WTC11 (cell line): ENCODE results near the gene GTPBP8. TPM values are rescaled to one million over a fixed set of nuclear protein-coding genes. Genes with fewer than 3 reads are reported as not detected.
"Not testable (repeated sequence)": the region's sequence is repeated elsewhere in the genome, so short reads cannot be mapped to it uniquely, and the experiment has no call there.

Source experiments
- ATAC-seq: fragments of 200-7000 bp; cut with Tn5 transposase; 2 replicates; pipeline ENCODE4 v1.10.0; 2021; ENCODE audit warnings: mild to moderate bottlenecking, moderate library complexity
- CTCF ChIA-PET: fragments of 300-600 bp; sonication (Branson Sonifier 250); formaldehyde crosslinking; loops from one replicate; lab custom pipeline; 2021; ENCODE audit warnings: antibody characterized with exemption; lab: Charles Lee
- POLR2A ChIA-PET: fragments of 350-600 bp; sonication (Branson Sonifier 250); formaldehyde crosslinking; loops from one replicate; lab custom pipeline; 2021; ENCODE audit warnings: antibody characterized with exemption; lab: Charles Lee
- DNase-seq: peaks from one replicate; pipeline ENCODE4 v3.0.0; 2021; ENCODE audit warnings: low spot score
- H3K27ac Mint-ChIP-seq: 2 replicates; pipeline ENCODE4 v1.8.0; 2021; ENCODE audit warnings: mixed read lengths
- H3K27me3 Mint-ChIP-seq: 2 replicates; pipeline ENCODE4 v1.8.0; 2021; ENCODE audit warnings: low read depth, mild to moderate bottlenecking, moderate library complexity, mixed read lengths
- H3K36me3 Mint-ChIP-seq: 2 replicates; pipeline ENCODE4 v1.8.0; 2021; ENCODE audit warnings: mixed read lengths
- H3K4me1 Mint-ChIP-seq: 2 replicates; pipeline ENCODE4 v1.8.0; 2022; ENCODE audit warnings: mixed read lengths
- H3K4me3 Mint-ChIP-seq: 2 replicates; pipeline ENCODE4 v1.8.0; 2021; ENCODE audit warnings: mild to moderate bottlenecking, moderate library complexity, mixed read lengths
- H3K9me3 Mint-ChIP-seq: 2 replicates; pipeline ENCODE4 v1.8.0; 2021; ENCODE audit warnings: mixed read lengths
- CTCF ChIP-seq: fragments of 200-600 bp; IDR thresholded peaks from 2 replicates; pipeline ENCODE4 v1.8.0; 2022; ENCODE audit warnings: antibody characterized with exemption
- ETV6 ChIP-seq: sonication (generic); formaldehyde crosslinking; IDR thresholded peaks from 2 replicates; pipeline ENCODE4 v1.8.1; 2022; ENCODE audit warnings: mild to moderate bottlenecking, missing genetic modification reagents
- HMGXB4 ChIP-seq: sonication (generic); formaldehyde crosslinking; IDR thresholded peaks from 2 replicates; pipeline ENCODE4 v1.8.1; 2023; ENCODE audit warnings: mild to moderate bottlenecking, moderate library complexity, missing genetic modification reagents
- KAT7 ChIP-seq: sonication (generic); formaldehyde crosslinking; IDR thresholded peaks from 2 replicates; pipeline ENCODE4 v1.8.1; 2023; ENCODE audit warnings: missing genetic modification reagents, mild to moderate bottlenecking, borderline replicate concordance
- MAX ChIP-seq: sonication (generic); formaldehyde crosslinking; IDR thresholded peaks from 2 replicates; pipeline ENCODE4 v1.8.0; 2022; ENCODE audit warnings: mild to moderate bottlenecking, missing genetic modification reagents
- RELA ChIP-seq: sonication (generic); formaldehyde crosslinking; IDR thresholded peaks from 2 replicates; pipeline ENCODE4 v1.8.1; 2022; ENCODE audit warnings: missing genetic modification reagents, mild to moderate bottlenecking, borderline replicate concordance
- STAT6 ChIP-seq: sonication (generic); formaldehyde crosslinking; conservative IDR thresholded peaks from 2 replicates; pipeline ENCODE4 v1.8.1; 2023; ENCODE audit warnings: mild to moderate bottlenecking, low read depth, missing genetic modification reagents, moderate library complexity
- USF1 ChIP-seq: sonication (generic); formaldehyde crosslinking; IDR thresholded peaks from 2 replicates; pipeline ENCODE4 v1.8.0; 2022; ENCODE audit warnings: mild to moderate bottlenecking, missing genetic modification reagents
- USF2 ChIP-seq: sonication (generic); formaldehyde crosslinking; IDR thresholded peaks from 2 replicates; pipeline ENCODE4 v1.8.1; 2023; ENCODE audit warnings: mild to moderate bottlenecking, missing genetic modification reagents, moderate library complexity
- total RNA-seq: library from RNA; stranded (reverse); gene quantifications from 3 replicates; pipeline ENCODE4 v1.2.3, GENCODE V29; 2021

GTPBP8 gene
- total RNA-seq, 1 experiment from 2014 or later = 19.5 TPM

- Mint-ChIP-seq H3K9me3 (peaks cover 13% of the 10 kb centered on the region), H3K36me3 (peaks cover 18% of the 10 kb centered on the region)
- H3K27me3 Mint-ChIP-seq, H3K4me3 Mint-ChIP-seq, CTCF ChIA-PET, DNase-seq, ATAC-seq, H3K27ac Mint-ChIP-seq, POLR2A ChIA-PET, H3K4me1 Mint-ChIP-seq: not testable (repeated sequence)
Measured at GRCh38 chr3:113046186-113046965, 55.6 kb downstream of the GTPBP8 start.

- Mint-ChIP-seq H3K4me1 (0 out of 2 replicates have a peak, but pooled peaks cover 3% of the 10 kb centered on the region), H3K9me3 (peaks cover 4% of the 10 kb centered on the region), H3K27ac (no peak overlapping the region), H3K27me3 (peaks cover 2% of the 10 kb centered on the region; the same call in 1 of the 2 replicates), H3K36me3 (peaks cover 9% of the 10 kb centered on the region)
- ATAC-seq (peak; percentile 99), DNase-seq (peak; percentile 90)
- POLR2A ChIA-PET = no interaction called here
- TF ChIP-seq STAT6 (CRISPR knock-in tag) (no peak), KAT7 (CRISPR knock-in tag) (no peak), CTCF (peak; percentile 88), RELA (CRISPR knock-in tag) (no peak), USF2 (peak; percentile 76), ETV6 (CRISPR knock-in tag) (0 out of 2 replicates have a peak, but pooled peaks have one; percentile 39), MAX (CRISPR knock-in tag) (peak; percentile 93), HMGXB4 (CRISPR knock-in tag) (no peak), USF1 (CRISPR knock-in tag) (peak; percentile 76; the same call in 1 of the 2 replicates)
- TF ChIP-seq, all 79 proteins: peak for 5
- CTCF ChIA-PET = interaction anchor here (0.6 to 3.9 kb wide), 6 partner anchors 18 to 238 kb away, joined by 3 to 28 read pairs (median 3); partner anchors contain the start of gene BOC
- no peak overlapping the region for H3K4me3 Mint-ChIP-seq
Measured at GRCh38 chr3:113051302-113051711, 60.5 kb downstream of the GTPBP8 start.

Other genes with a start within 250 kb of the GTPBP8 start
- gene CD200R1L, start 144.1 kb upstream of the GTPBP8 start, total RNA-seq = not detected in 3 replicates
- not detected in 3 replicates for gene CD200R1, start 15.9 kb upstream of the GTPBP8 start, total RNA-seq
- gene BOC, start 220.6 kb downstream of the GTPBP8 start, total RNA-seq = 6.6 to 8.0 TPM (median 7.2 TPM) in 3 replicates